Esophagus squamous epithelium (tissue), 5 donors: ENCODE results near the gene ADGRV1. TPM values are rescaled to one million over a fixed set of nuclear protein-coding genes. Genes with fewer than 3 reads are reported as not detected.
A peak's percentile ranks its signal among the peaks of the same experiment; 100 is the strongest.

ENCODE experiments used
- DNase-seq: peaks from one replicate; lab custom pipeline; 2025; lab: John Stamatoyannopoulos, UW
- H3K27ac ChIP-seq, 4 donors: fragments of 200-600 bp; sonication (generic); one replicate each; pipeline ENCODE4 v1.5.1; 2016 to 2019; ENCODE audit warnings: mild to moderate bottlenecking in 1 of 4
- H3K27me3 ChIP-seq, 4 donors: fragments of 200-600 bp; sonication (generic); 1 replicate in 3 of 4; 2 replicates in 1 of 4; pipeline versions ENCODE4 v1.5.1 to v1.6.0; 2017 to 2021; ENCODE audit warnings: antibody characterized with exemption in 1 of 4
- H3K36me3 ChIP-seq, 3 donors: fragments of 200-600 bp; sonication (generic); one replicate each; pipeline ENCODE4 v1.5.1; 2016 to 2019
- H3K4me1 ChIP-seq, 3 donors: fragments of 200-600 bp; sonication (generic); one replicate each; pipeline ENCODE4 v1.5.1; 2017 to 2019
- H3K4me3 ChIP-seq, 4 donors: fragments of 200-600 bp; sonication (generic); 1 replicate in 3 of 4; 2 replicates in 1 of 4; pipeline ENCODE4 v1.5.1; 2016 to 2019; ENCODE audit warnings: mild to moderate bottlenecking in 2 of 4, moderate library complexity in 1 of 4
- H3K9me3 ChIP-seq, 3 donors: fragments of 200-600 bp; sonication (generic); one replicate each; pipeline ENCODE4 v1.5.1; 2016 to 2019
- POLR2A ChIP-seq, 4 donors: fragments of 450-650 bp; IDR thresholded peaks; one replicate each; pipeline ENCODE4 v1.6.1; 2017; ENCODE audit warnings: antibody characterized with exemption in 4 of 4, mild to moderate bottlenecking in 4 of 4, moderate library complexity in 3 of 4
- WGBS, 2 donors: methylation state at CpG; one replicate each; pipeline ENCODE4 v1.1.5; 2018; 5-methylcytosine and 5-hydroxymethylcytosine counted together
- intact Hi-C: fragments of 100-400 bp; cut with DNase I; formaldehyde crosslinking; loops from one replicate; pipeline ENCODE4 v1.15.0; 2022
- total RNA-seq, 4 donors: library from RNA; depleted of rRNA; stranded (reverse); fragments of >200 nt; gene quantifications; one replicate each; pipeline ENCODE4 v1.1.0, GENCODE V29; 2016
- TF ChIP-seq, protein P1 (sequence below), 6 experiments: fragments of 450-650 bp in 4 of 6; fragments of 200-600 bp in 2 of 6; sonication (generic) in 2 of 6; IDR thresholded peaks; one replicate each; pipeline ENCODE4 v1.5.1; 2016 to 2019; ENCODE audit warnings: antibody characterized with exemption in 6 of 6, mild to moderate bottlenecking in 4 of 6, moderate library complexity in 4 of 6
- donor health status: DM: yes; HTN: yes; CAD: no.

ADGRV1 gene
- total RNA-seq, 4 donors from 2014 or later: 1.9 to 14.1 (median 4.0) TPM

- TF ChIP-seq, protein P1, sequence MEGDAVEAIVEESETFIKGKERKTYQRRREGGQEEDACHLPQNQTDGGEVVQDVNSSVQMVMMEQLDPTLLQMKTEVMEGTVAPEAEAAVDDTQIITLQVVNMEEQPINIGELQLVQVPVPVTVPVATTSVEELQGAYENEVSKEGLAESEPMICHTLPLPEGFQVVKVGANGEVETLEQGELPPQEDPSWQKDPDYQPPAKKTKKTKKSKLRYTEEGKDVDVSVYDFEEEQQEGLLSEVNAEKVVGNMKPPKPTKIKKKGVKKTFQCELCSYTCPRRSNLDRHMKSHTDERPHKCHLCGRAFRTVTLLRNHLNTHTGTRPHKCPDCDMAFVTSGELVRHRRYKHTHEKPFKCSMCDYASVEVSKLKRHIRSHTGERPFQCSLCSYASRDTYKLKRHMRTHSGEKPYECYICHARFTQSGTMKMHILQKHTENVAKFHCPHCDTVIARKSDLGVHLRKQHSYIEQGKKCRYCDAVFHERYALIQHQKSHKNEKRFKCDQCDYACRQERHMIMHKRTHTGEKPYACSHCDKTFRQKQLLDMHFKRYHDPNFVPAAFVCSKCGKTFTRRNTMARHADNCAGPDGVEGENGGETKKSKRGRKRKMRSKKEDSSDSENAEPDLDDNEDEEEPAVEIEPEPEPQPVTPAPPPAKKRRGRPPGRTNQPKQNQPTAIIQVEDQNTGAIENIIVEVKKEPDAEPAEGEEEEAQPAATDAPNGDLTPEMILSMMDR (IDR thresholded peaks at IDR 0.05): no peak
- no peak for TF ChIP-seq POLR2A (IDR thresholded peaks at IDR 0.05)
- DNase-seq: no peak
- WGBS, 2 donors: 56 to 71% methylated on average over 1 of the region's 1 CpG
- Histone ChIP-seq H3K36me3 (no peaks in the 10 kb centered on the region), H3K27me3 (no peaks in the 10 kb centered on the region), H3K9me3 (no peaks in the 10 kb centered on the region), H3K4me1 (no peaks in the 10 kb centered on the region), H3K4me3 (no peak overlapping the region), H3K27ac (no peak overlapping the region)
- intact Hi-C loops: no loop called here
Observed at GRCh38 chr5:90707698-90708097, 149.1 kb downstream of the ADGRV1 start.

GRCh38 chr5:90709323-90710155 is 150.9 kb downstream of the ADGRV1 start:
- no peaks in the 10 kb centered on the region for H3K9me3 ChIP-seq
- no peaks in the 10 kb centered on the region for H3K27me3 ChIP-seq
- WGBS, 2 donors: 82 to 92% methylated on average over 1 of the region's 1 CpG
- no peak for DNase-seq
- H3K4me3 ChIP-seq: no peak overlapping the region
- no peak overlapping the region for H3K27ac ChIP-seq
- no peaks in the 10 kb centered on the region for H3K36me3 ChIP-seq
- no peaks in the 10 kb centered on the region for H3K4me1 ChIP-seq
- TF ChIP-seq POLR2A (IDR thresholded peaks at IDR 0.05): no peak
- TF ChIP-seq, protein P1 (IDR thresholded peaks at IDR 0.05): peak in 3 of 6 experiments; percentile 24 to 48 (median 46)
- intact Hi-C loops: no loop called here

DNA sequence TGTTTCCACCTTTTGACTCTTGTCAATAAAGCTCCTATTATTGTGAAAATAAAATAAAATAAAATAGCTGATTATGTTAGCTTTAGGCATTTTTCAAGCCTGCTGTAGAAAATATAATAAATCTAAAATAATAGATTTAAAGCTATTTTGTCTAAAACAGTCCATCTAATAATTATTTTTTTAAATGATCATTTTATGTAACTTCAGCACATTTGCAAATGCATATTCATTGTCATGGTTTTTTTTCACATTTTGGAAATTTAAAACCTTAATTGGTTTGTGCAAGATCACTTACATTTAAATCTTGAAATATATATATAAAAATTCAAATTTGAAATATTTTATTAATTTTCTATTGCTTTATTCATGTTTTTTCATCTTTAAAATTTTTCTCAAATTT is 159.8 kb downstream of the ADGRV1 start:
- Histone ChIP-seq H3K9me3 (no peaks in the 10 kb centered on the region), H3K4me3 (no peak overlapping the region), H3K4me1 (no peaks in the 10 kb centered on the region), H3K27ac (no peak overlapping the region), H3K36me3 (no peaks in the 10 kb centered on the region), H3K27me3 (no peaks in the 10 kb centered on the region)
- TF ChIP-seq POLR2A (IDR thresholded peaks at IDR 0.05): no peak
- TF ChIP-seq, protein P1 (IDR thresholded peaks at IDR 0.05): no peak
- DNase-seq: no peak
- intact Hi-C loops: no loop called here

DNA sequence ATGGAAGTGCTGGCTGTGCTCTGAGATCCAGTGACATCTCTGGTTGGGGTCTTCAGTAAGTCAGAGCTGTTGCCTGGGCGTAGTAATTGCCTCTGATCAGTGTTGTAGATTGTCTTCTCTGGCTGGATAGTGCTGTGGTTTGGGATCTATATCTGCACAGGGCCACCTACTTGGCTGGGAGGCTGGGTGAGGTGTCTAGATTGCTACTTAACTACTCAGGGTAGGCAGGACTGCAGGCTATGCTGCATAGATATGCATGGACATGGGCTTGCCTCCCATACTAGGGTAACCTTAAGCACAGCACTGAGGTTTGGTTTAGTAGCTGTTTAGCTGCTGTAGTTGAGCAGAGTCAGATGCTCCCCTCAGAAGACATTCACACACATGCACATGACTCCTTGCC is 181.0 kb downstream of the ADGRV1 start:
- no peaks in the 10 kb centered on the region for H3K27me3 ChIP-seq
- H3K4me3 ChIP-seq: no peak overlapping the region
- no peaks in the 10 kb centered on the region for H3K4me1 ChIP-seq
- no peak overlapping the region for H3K27ac ChIP-seq
- 40 to 60% methylated on average over 1 of the region's 1 CpG for WGBS, 2 donors
- TF ChIP-seq POLR2A (IDR thresholded peaks at IDR 0.05): no peak
- TF ChIP-seq, protein P1 (IDR thresholded peaks at IDR 0.05): no peak
- no peaks in the 10 kb centered on the region for H3K9me3 ChIP-seq
- DNase-seq: no peak
- intact Hi-C loops: no loop called here
- no peaks in the 10 kb centered on the region for H3K36me3 ChIP-seq

GRCh38 chr5:90740244-90740799 is 181.7 kb downstream of the ADGRV1 start:
- H3K27ac ChIP-seq: no peak overlapping the region
- no peaks in the 10 kb centered on the region for H3K36me3 ChIP-seq
- TF ChIP-seq, protein P1 (IDR thresholded peaks at IDR 0.05): no peak
- TF ChIP-seq POLR2A (IDR thresholded peaks at IDR 0.05): no peak
- H3K27me3 ChIP-seq: no peaks in the 10 kb centered on the region
- H3K4me3 ChIP-seq: no peak overlapping the region
- no peak for DNase-seq
- WGBS, 2 donors: 73 to 80% methylated on average over 1 to 2 of the region's 4 CpGs
- H3K4me1 ChIP-seq: no peaks in the 10 kb centered on the region
- intact Hi-C loops: no loop called here
- H3K9me3 ChIP-seq: no peaks in the 10 kb centered on the region
